SK-N-SH (cell line): Measurements from ENCODE around the gene ZFPL1.

ENCODE experiments used
- CTCF ChIP-seq: fragments of 200-600 bp; sonication (generic); IDR thresholded peaks from 2 replicates; pipeline ENCODE4 v1.6.1; 2017; ENCODE audit warnings: antibody characterized with exemption, mild to moderate bottlenecking, moderate library complexity
- FOXJ3 ChIP-seq: sonication (generic); formaldehyde crosslinking; IDR thresholded peaks from 2 replicates; pipeline ENCODE4 v1.5.1; 2020; ENCODE audit warnings: mild to moderate bottlenecking, missing genetic modification reagents
- GABPA ChIP-seq: IDR thresholded peaks from 2 replicates; pipeline ENCODE4 v1.4.0; 2012; ENCODE audit warnings: low read depth, mild to moderate bottlenecking
- JUND ChIP-seq: IDR thresholded peaks from 2 replicates; pipeline ENCODE4 v1.4.0; 2012
- MXI1 ChIP-seq: IDR thresholded peaks from 2 replicates; pipeline ENCODE4 v1.6.1; 2012; ENCODE audit warnings: mild to moderate bottlenecking, low read depth, low read length, improper control_type of control experiment
- POLR2AphosphoS5 ChIP-seq: IDR thresholded peaks from 2 replicates; pipeline ENCODE4 v1.6.1; 2012; ENCODE audit warnings: low read depth, low read length
- RAD21 ChIP-seq: IDR thresholded peaks from 2 replicates; pipeline ENCODE4 v1.6.1; 2012; ENCODE audit warnings: mild to moderate bottlenecking, low read length
- REST ChIP-seq: IDR thresholded peaks from 2 replicates; pipeline ENCODE4 v1.6.1; 2012; ENCODE audit warnings: mild to moderate bottlenecking, low read depth, low read length, moderate library complexity
- RFX5 ChIP-seq: IDR thresholded peaks from 2 replicates; pipeline ENCODE4 v1.6.1; 2012; ENCODE audit warnings: mild to moderate bottlenecking, improper control_type of control experiment, low read length
- USF1 ChIP-seq: IDR thresholded peaks from 2 replicates; pipeline ENCODE4 v1.4.0; 2012; ENCODE audit warnings: low read depth, borderline replicate concordance
- YY1 ChIP-seq: IDR thresholded peaks from 2 replicates; pipeline ENCODE4 v1.4.0; 2012; ENCODE audit warnings: low read depth, mild to moderate bottlenecking
- TF ChIP-seq, protein P1 (sequence below): IDR thresholded peaks from 2 replicates; pipeline ENCODE4 v1.4.0; 2012; ENCODE audit warnings: low read depth

DNA sequence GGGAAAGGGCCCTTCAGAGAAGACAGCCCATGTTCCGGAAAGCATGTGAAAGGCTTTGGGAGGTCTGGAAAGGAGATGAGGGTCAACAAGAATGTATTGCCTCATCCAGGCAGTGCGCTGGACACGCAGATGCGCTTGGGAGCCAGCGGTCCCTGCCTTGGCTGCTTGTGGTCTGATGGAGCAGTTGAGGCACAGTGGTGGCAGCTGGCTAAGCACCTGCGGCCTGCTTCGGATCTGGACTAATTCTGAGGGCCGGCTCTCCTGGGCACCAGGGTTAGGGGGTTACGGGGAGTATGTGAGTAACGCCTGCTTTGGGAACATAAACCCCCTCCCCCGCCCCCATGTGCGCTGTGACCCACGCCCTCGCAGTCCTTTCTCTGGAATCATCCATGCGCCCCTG, 23.1 kb downstream of the ZFPL1 start:
- TF ChIP-seq CTCF (no peak), RAD21 (no peak), RFX5 (no peak), MXI1 (no peak), FOXJ3 (CRISPR knock-in tag) (no peak), POLR2AphosphoS5 (no peak), USF1 (no peak), JUND (no peak), YY1 (no peak), GABPA (no peak), REST (no peak)
- TF ChIP-seq, protein P1, sequence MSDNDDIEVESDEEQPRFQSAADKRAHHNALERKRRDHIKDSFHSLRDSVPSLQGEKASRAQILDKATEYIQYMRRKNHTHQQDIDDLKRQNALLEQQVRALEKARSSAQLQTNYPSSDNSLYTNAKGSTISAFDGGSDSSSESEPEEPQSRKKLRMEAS = no peak
